ENCODE results near the gene NEDD9.

The NEDD9 gene

DNA sequence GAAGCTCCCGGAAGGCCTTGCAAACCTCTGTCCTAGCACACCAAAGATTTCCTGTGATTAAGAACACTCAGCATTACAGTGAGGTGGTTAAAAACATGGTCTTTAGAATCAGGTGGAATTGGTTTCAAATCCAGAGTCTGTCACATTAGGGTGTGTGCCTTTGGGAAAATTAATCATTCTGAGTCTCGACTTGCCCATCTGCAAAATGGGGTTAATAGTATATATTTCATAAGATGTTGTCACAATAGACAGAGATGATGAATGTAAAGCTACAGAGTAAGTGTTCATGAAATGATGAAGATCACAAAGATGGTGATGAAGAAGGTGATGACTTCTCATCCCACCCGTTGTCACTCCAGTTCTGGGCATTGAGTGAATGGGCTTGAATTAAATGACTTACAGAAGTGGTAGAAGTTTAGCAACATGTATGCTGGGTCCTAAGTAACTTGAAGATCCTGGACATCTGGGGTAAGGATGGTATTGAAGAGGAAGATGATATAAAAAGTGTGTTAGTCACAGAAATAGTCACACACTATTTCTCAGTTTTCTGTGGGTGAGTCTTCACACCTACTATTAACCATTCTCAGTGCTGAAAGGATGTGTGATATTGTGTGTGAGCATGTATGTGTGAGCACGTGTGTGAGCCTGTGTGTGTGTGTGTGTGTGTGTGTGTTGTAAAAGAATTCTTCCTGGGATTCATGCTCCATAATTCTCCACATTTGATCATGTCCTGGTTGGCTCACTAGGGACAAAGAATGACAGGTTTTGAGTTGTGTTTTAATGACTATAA, 28.0 kb upstream of the NEDD9 start:
- H3K27me3 ChIP-seq (ENCODE audit: insufficient read depth, poor library complexity, severe bottlenecking), result no peaks in the 10 kb centered on the region
- H3K4me3 ChIP-seq (replicated peaks; ENCODE audit: insufficient read depth, low read length), result no peak overlapping the region
- no peak overlapping the region for H3K27ac ChIP-seq (replicated peaks)

DNA sequence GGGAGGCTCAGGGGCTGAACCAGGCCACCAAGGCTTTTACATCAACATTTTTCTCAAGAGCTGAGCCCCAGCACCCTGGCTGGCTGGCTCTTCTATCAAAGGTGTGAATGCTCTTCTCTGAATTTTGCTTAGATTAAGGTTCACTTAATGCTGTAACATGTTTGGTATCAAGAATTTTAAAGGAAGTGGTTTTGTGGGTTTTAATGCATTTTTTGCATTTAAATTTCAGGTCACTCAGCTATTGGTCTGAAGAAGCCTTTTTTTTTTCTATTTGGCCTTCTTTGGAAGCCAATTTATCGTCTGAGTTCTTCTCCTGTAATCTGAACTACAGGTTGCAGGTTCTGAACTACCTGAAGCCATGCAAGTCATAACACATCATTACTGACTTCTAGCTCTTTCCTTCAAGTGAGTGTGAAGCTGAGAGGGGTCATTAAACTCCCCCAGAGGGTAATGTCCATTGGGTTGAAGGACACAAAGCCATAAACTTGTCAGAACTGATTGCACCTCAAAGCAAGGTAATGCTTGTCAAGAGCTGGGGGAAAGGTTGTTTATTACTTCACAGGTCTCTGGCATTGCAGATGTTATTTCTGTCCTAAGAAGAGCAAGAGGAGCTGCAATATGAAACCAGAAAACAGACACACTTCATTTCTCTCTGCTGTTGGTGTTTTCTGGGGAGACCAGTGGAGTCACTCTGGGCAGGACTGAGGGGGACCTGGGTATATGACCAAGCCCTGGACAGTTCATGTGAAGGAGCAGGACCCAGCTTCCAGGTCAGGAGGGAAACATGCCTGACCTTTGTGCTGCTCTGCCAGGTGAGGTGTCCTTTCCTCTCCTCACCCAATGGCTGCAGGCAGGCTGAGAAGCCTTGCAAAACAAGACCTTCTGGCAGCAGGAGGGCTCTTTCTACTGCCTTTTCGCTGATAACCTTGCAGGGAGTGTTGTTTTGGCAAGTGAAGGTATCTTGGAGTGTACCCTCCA, 26.1 kb upstream of the NEDD9 start:
- no peaks in the 10 kb centered on the region for H3K27me3 ChIP-seq (ENCODE audit: insufficient read depth, poor library complexity, severe bottlenecking)
- no peak overlapping the region for H3K27ac ChIP-seq (replicated peaks)
- no peak overlapping the region for H3K4me3 ChIP-seq (replicated peaks; ENCODE audit: insufficient read depth, low read length)
- no peak for DNase-seq (ENCODE audit: low read depth in 1 of 2, low spot score in 1 of 2)
- TF ChIP-seq, protein P1, sequence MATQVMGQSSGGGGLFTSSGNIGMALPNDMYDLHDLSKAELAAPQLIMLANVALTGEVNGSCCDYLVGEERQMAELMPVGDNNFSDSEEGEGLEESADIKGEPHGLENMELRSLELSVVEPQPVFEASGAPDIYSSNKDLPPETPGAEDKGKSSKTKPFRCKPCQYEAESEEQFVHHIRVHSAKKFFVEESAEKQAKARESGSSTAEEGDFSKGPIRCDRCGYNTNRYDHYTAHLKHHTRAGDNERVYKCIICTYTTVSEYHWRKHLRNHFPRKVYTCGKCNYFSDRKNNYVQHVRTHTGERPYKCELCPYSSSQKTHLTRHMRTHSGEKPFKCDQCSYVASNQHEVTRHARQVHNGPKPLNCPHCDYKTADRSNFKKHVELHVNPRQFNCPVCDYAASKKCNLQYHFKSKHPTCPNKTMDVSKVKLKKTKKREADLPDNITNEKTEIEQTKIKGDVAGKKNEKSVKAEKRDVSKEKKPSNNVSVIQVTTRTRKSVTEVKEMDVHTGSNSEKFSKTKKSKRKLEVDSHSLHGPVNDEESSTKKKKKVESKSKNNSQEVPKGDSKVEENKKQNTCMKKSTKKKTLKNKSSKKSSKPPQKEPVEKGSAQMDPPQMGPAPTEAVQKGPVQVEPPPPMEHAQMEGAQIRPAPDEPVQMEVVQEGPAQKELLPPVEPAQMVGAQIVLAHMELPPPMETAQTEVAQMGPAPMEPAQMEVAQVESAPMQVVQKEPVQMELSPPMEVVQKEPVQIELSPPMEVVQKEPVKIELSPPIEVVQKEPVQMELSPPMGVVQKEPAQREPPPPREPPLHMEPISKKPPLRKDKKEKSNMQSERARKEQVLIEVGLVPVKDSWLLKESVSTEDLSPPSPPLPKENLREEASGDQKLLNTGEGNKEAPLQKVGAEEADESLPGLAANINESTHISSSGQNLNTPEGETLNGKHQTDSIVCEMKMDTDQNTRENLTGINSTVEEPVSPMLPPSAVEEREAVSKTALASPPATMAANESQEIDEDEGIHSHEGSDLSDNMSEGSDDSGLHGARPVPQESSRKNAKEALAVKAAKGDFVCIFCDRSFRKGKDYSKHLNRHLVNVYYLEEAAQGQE (IDR thresholded peaks at IDR 0.05; ENCODE audit: insufficient replicate concordance, low read depth), result no peak
- peak; percentile 31; the same call in 1 of the 2 replicates for TF ChIP-seq SPI1 (IDR thresholded peaks at IDR 0.05; ENCODE audit: borderline replicate concordance, low read depth)
- TF ChIP-seq, protein P2, sequence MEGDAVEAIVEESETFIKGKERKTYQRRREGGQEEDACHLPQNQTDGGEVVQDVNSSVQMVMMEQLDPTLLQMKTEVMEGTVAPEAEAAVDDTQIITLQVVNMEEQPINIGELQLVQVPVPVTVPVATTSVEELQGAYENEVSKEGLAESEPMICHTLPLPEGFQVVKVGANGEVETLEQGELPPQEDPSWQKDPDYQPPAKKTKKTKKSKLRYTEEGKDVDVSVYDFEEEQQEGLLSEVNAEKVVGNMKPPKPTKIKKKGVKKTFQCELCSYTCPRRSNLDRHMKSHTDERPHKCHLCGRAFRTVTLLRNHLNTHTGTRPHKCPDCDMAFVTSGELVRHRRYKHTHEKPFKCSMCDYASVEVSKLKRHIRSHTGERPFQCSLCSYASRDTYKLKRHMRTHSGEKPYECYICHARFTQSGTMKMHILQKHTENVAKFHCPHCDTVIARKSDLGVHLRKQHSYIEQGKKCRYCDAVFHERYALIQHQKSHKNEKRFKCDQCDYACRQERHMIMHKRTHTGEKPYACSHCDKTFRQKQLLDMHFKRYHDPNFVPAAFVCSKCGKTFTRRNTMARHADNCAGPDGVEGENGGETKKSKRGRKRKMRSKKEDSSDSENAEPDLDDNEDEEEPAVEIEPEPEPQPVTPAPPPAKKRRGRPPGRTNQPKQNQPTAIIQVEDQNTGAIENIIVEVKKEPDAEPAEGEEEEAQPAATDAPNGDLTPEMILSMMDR (IDR thresholded peaks at IDR 0.05; ENCODE audit: insufficient read depth, low read length), result no peak
- TF ChIP-seq POLR2AphosphoS5 (IDR thresholded peaks at IDR 0.05; ENCODE audit: low read depth), result no peak
- no peak for TF ChIP-seq GABPA (IDR thresholded peaks at IDR 0.05; ENCODE audit: low read depth)

More for the DNA sequence above, 28.0 kb upstream of the NEDD9 start:
- no peak for DNase-seq (ENCODE audit: low read depth in 1 of 2, low spot score in 1 of 2)
- TF ChIP-seq GABPA (IDR thresholded peaks at IDR 0.05; ENCODE audit: low read depth) (no peak), SPI1 (IDR thresholded peaks at IDR 0.05; ENCODE audit: borderline replicate concordance, low read depth) (no peak), POLR2AphosphoS5 (IDR thresholded peaks at IDR 0.05; ENCODE audit: low read depth) (no peak)
- TF ChIP-seq, protein P2 (IDR thresholded peaks at IDR 0.05; ENCODE audit: insufficient read depth, low read length), result no peak
- TF ChIP-seq, protein P1 (IDR thresholded peaks at IDR 0.05; ENCODE audit: insufficient replicate concordance, low read depth), result no peak

DNA sequence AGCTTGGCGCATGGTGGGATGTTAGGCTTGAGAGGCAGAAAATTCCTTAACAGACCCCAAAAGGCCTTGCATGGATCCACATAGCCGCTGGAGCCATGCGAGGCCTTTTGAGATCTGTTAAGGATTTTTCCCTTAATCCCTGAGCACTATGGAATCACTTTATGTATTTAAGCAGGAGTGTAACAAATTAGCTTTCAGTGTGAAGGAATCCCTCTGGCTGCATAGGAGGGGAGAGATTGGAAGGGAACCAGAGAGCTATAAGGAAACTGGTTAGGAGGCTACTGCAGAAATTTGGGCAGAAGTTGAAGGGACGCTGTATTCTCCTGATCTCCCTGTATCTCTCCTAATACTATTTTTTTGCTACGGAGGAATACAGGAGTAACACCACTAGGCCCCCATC, 23.1 kb upstream of the NEDD9 start:
- TF ChIP-seq POLR2AphosphoS5 (IDR thresholded peaks at IDR 0.05; ENCODE audit: low read depth) (no peak), SPI1 (IDR thresholded peaks at IDR 0.05; ENCODE audit: borderline replicate concordance, low read depth) (no peak), GABPA (IDR thresholded peaks at IDR 0.05; ENCODE audit: low read depth) (no peak)
- TF ChIP-seq, protein P1 (IDR thresholded peaks at IDR 0.05; ENCODE audit: insufficient replicate concordance, low read depth), result no peak
- TF ChIP-seq, protein P2 (IDR thresholded peaks at IDR 0.05; ENCODE audit: insufficient read depth, low read length), result no peak
- no peak for DNase-seq (ENCODE audit: low read depth in 1 of 2, low spot score in 1 of 2)
- Histone ChIP-seq H3K27ac (replicated peaks) (no peak overlapping the region), H3K4me3 (replicated peaks; ENCODE audit: insufficient read depth, low read length) (no peak overlapping the region), H3K27me3 (ENCODE audit: insufficient read depth, poor library complexity, severe bottlenecking) (no peaks in the 10 kb centered on the region)

Measured in HL-60 (cell line).